HG03280 (cell line): ENCODE results near the gene RAET1E.
"Not testable (repeated sequence)": the region's sequence is repeated elsewhere in the genome, so short reads cannot be mapped to it uniquely, and the experiment has no call there.

ENCODE experiments used
- ATAC-seq: cut with Tn5 transposase; IDR thresholded peaks from one replicate; pipeline ENCODE4 v1.9.1; 2021; ENCODE audit warnings: mild to moderate bottlenecking, moderate library complexity; ENCODE audit not compliant: unreplicated experiment

RAET1E gene

DNA sequence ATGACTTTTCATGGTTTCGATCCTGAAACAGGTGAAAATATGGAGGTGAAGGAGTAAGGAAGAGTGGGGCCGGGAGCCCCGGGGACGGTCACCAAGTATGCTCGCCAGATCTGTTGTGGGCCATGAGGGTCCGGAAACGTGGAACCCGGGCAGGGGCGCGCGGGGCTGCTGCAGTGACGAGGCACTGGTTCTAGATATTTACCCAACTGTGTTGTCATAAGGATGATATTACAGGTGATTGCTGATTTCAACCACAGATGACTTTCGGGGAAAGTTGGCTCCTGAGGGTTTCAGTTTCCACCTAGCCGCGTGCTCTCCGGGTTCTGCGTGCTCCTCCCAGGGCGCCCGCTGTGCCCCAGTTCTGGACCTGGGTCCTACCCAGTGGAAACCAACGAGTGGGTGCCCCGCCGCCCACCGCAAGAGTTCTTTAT lies 12.8 kb upstream of the RAET1E start:
- no peak for ATAC-seq

DNA sequence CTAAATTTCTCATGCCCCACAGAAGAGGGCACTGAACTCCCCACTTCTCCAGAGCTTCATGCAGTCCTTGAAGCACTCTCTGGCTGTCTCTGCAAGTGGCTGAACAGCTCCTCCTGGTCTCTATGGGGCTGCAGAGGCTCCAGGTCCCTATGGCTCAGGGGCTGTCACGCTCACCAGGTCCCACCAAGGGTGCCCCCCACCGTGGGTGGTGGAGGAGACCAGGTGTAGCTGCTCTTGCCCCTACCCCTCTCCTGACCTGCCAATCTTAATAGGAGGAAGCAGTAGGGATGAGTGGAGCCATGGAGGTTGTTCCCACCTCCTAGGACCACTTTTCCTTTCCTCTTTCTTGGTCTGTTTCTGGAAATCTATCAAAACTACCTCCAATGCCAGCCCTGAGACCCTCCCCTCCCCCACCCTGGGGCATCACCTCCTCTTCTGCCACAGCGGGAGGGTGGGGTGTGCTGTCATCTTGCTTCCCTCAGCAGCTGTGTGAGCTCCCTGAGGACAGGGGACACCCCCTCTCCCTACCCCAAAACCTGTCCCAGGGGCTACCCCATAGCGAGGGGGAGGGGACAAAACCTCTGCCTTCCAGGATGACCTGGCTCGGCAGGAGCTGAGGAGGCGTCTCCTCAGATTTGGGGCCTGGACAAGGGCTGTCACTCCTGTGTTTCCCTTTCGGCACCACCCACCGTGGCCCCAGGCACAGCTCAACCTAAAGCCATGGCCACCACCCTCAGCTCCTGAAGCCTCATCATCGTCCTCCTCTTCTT lies 12.0 kb upstream of the RAET1E start:
- ATAC-seq, result no peak

DNA sequence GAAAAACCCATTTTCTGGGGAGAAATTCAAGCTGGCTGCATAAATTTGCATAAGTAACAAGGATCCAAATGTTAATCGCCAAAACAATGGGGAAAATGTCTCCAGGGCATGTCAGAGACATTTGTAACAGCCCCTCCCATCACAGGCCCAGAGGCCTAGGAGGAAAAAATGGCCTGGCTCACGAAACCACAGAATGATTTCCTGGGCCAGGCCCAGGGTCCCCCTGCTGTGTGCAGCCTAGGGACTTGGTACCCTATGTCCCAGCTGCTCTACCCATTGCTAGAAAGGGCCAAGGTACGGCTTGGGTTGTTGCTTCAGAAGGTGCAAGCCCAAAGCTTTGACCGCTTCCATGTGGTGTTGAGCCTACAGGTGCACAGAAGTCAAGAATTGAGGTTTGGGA lies 10.6 kb upstream of the RAET1E start:
- not testable (repeated sequence) for ATAC-seq

DNA sequence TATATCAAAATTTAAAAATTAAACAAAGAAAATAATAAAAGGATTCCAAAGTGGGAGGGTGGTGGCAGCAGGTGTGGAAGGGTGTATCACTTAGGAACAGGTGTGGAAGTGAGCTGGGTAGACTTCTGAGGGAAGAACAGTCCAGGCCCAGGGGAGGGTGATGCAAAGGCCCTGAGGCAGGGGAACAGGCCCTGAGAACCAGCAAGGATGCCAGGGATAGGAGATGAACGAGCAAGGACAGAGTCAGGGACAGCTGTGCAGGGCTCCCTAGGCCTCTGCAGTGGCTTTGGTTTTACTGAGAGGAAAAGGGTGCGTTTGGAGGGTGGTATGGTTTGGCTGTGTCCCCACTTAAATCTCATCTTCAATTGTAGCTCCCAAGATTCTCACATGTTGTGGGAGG lies 9.4 kb upstream of the RAET1E start:
- ATAC-seq, result no peak

DNA sequence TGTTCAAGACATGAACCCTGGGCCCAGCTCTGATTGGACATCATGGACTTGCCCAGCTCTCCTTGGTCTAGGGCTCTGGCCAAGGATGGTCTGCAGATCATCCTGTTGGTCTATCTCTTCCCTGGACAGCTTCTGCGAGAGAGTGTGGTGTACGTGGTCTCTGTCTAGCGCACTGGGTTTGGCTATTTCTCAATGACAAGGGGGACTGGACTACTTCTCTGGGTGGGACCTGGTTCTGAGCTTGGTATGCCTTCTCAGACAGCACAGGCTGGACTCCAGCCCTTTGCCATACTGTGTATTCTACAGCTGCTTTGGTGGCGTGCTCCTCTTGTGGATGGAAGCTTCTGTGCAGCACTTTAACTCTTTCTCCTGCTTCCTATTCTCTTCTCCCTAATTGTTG lies 8.5 kb upstream of the RAET1E start:
- ATAC-seq, result no peak

DNA sequence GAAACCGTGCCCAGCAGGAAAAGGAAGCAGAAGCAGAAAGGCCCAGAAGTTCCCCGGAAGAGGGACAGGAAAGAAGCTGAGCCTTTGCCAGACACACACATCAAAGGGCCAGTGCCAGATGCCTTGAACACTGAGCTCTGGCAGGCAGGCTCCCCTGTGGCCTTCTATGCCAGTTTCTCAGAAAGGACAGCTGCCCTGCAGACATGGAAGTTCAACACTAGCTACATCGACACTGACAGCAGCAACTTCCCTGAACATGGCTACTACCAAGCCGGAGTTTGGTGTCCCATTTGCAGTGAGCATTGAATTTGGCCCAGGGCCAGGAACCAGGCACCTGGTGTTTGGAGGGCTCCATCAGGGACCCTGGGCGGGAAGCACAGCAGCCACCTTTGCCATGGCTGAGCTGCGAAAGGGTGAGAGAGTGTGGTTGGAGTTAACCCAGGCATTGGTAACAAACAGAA lies 8.0 kb upstream of the RAET1E start:
- no peak for ATAC-seq

DNA sequence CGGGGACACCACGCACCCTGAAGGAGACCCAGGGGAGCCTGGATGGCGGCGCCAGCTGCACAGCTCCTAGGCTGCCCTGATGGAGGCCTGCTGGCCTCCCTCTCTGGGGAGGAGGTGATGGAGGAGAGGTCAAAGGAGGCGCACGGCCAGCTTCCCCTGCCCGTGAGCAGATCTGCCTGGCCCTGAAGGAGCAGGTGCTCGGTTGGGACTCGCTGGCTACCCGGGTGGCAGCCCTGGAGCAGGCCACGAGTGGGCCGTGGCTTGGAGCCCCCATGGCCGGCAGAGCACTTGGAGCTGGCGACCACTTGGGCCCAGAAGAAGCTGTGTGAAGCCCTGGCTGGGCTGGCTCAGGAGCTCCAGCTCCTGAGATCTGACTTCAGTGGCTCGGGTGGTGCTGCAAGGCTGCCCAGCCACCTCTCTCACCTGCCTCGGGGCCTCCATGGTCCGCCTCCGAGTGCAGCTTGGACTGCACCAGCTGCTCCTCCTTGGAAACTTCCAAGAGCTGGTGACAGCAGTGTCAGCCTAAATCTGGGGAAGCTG lies 7.5 kb upstream of the RAET1E start:
- ATAC-seq, result no peak

DNA sequence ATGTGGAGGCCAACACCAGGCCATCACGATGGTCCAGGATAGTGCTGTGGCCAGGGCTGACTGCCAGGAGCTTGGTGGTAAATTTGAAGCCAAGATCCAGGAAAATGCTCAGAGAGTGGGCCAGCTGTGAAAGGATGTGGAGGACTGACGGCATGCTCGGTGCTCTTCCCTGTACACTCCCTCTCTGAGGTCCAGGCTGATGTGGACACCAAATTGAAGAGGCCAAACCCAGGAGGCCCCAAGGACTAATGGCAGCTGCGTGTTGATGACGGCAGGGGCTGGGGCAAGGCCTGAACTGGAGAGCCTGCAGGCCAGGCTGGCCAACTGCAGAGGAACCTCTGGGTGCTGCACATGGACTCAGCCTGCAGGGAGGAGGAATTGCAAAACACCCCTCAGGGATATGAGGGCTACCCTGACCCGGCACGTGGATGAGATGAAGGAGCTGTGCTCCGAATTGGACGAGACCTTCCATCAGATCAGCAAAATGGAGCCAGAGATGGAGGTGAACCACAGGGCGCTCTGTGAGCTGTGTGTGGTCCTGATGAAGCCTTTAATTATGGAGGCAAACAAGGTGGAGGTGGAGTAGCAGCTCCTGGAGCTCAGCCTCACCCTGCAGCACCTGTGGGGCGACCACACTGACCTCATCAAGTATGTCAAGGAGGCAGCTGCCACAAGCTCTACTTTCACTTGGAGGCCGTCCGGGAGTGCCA lies 6.9 kb upstream of the RAET1E start:
- ATAC-seq, result no peak

DNA sequence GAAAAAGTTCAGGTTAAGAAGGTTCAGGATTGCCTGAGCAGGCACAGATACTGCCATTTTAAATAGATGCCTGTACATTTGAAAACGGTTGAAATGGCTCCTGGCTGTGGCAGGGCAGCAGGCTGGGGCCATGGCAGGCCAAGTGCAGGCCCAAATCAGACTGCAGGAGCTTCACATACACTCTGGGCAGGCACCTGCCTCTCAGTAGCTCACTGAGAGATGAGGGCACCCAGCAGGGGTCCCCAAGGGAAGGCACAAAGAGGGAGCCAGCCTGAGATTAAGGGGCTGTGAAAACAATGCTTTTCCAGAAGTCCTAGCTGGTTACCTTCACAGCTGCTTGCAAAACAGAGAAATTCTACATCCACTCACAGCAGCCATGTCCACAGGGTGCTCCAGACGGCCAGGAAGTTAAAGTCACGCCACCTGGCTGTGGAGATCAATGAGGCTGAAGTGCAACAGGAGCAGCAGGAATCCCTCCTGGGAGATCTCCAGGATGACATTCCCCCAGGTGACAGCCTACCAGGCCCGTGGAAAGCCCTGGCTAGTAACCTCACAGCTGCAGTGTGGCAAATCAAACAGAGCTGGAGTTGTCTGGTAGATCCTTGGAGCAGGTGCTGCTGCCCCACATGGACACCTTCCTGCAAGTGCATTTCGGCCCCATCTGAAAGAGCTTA lies 6.2 kb upstream of the RAET1E start:
- ATAC-seq, result no peak

DNA sequence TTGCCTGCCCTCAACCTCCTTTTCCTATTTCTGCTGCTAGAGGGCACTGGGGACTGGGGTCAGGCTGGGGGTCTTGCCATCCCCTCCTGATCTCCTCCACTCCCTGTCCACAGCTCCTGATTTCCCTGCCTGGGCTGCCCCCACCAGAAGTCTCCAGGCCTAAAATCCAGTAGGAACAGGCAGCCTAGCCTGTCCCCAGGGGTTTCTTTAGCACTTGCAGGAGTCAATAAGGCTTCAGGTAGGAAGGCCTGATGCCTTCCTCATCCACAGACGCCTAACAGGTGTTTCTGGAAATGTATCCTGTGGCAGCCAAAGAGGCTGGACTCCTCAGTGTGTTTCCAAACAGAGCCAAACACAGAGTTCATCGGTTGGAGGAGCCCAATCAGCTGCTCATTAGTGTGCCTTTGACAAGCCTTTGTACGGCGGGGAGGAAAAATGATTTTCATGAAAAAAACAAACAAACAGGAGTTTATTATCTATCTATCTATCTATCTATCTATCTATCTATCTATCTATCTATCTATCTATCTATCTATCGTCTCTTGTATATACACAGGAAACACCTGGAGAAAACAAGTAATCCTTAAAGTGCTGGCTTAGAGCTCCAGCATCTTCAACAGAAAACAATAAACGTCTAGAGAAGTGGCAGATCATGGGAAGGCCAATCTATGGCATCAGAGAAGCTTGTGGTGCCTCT lies 3.7 kb upstream of the RAET1E start:
- ATAC-seq, result no peak

DNA sequence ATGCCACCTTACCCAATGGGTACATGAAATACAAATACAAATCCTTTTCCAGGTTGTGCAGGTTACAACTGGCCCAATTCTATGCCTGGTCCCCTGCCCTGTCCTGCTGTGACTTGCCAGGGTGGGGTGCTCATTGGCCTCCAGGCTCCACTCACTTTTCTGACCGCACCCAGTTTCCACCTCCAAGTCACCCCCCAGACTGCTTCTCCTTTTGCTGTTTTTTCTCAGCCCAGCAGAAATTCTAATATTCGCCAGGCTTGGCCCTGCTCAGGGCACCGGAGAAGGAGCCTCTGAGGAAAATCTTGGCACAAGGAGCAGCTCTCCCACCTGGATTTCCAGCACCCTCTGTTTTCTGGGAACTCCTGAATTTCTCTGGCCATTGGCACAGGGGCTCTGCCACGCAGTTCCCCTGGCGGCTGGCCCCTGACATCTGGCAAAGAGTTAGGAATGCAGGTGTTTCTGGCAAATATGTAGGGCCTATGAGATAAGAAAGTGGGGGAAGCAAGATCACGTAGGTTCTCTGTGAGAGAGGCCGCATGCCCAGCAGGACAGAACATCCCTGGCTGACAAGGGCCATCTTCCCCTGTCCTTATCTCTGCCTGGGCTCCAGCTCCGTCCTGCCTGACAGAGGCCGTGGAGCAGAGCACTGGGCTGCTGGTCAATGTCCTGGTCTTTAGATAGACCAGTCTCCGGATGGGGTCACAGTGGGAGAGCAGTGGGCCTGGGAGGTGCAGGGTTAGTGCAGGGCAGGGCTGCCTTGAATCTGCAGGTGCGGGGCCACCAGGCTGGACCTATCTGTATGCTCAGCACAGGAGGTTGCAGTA lies 2.9 kb upstream of the RAET1E start:
- ATAC-seq, result no peak

DNA sequence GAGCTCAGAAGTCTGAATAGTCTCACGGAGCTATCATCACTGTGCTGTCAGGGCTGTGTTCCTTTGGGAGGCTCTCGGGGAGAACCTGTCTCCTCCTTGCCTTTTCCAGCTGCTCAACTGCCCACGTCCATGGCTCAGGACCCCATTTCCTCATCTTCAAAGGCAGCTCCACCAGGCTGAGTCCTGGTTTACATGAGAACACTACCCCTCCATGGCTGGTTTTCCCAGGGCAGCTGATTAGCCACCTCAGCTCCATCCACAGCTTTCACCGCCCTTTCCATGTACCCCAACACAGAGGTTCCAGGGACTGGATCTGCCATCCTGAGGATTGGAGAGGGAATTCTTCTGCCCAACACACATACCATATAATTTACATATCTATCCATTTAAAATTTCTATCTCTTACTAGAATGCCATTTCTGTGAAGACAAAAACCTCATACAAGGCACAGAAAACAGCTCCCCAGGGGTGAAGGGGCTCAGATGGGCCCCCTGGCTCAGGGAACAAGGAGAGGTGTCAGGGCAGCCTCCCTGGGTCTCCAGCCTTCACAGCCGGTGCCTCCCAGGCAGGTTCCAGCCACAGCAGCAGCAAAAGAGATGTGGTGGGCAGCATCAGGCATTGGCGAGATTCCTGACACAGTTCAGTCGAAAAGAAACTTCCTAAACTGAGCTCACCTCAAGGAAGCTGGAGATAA lies 2.2 kb upstream of the RAET1E start:
- ATAC-seq, result no peak

DNA sequence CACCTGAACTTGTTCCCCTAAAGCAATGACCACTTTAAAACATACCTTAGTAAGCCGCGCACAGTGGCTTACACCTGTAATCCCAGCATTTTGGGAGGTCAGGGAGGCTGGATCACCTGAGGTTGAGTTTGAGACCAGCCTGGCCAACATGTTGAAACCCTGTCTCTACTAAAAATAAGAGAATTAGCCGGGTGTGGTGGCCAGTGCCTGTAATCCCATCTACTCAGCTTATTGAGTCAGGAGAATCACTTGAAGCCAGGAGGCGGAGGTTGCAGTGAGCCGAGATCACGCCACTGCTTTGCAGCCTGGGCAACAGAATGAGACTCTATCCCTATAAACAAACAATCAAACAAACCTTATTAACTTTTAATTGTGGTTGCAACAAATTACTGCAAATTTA lies 1.6 kb upstream of the RAET1E start:
- no peak for ATAC-seq

DNA sequence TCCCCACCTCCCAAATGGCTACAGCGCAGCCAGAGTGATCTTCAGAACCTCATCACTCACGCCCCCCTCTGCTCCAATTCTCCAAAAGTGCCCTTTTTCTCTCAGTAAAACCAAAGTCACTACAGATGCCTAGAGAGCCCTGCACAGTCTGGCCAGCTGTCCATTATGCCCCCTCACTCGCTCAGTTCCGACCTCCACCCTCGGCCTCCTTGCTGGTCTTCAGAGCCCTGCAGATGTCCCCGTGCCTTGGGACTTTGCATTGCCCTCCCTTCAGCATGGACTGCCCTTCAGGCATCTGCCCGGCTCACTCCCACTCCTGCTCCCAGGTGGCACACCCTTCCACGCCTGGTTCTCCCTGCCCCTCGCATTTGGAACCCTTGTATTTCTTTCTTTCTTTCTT lies 1.1 kb upstream of the RAET1E start:
- no peak for ATAC-seq

DNA sequence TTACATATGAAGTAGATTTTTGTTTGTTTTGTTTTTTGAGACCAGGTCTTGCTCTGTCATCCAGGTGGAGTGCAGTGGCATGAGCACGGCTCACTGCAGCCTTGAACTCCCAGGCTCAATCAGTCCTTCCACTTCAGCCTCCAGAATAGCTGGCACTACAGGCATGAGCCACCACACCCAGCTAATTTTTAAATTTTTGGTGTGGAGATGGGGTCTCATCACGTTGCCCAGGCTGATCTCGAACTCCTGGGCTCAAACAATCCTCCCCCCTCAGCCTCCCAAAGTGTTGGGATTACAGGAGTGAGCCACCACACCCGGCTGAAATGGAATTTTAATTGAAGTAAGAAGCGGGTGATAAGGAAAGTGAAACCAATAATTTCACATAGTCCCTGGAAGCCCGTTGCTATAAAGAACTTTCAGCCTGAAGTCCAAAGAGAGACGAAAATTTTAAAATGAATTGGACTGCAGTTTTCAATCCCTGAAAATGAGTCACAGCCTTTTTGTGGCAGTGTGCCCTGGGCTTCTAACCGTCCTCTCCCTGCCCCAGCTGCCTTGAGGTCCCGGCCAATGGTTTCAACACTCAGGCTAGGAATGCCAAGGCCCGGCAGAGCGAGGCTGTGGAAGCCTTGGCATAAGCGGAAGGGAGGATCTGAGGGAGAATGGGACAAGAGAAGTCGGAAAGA lies 757 bp downstream of the RAET1E start:
- no peak for ATAC-seq

DNA sequence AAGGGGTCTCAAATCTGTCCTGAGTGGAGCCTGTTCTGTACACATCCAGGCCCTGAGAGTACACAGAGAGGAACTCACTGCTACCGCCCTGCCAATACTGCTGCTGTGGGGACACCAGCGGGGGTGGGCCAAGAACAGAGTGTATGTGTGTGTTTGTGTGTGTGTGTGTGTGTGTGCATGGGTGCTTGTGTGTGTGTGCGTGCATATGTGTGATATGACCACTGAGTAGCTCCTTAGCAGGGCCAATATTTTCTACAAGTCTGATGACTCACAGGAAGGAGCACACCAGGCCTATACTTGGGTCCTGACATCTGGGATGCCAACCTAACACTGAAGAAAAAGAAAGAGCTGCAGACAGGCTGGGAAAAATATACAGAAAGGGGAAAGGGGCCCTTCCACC lies 1.4 kb downstream of the RAET1E start:
- no peak for ATAC-seq

DNA sequence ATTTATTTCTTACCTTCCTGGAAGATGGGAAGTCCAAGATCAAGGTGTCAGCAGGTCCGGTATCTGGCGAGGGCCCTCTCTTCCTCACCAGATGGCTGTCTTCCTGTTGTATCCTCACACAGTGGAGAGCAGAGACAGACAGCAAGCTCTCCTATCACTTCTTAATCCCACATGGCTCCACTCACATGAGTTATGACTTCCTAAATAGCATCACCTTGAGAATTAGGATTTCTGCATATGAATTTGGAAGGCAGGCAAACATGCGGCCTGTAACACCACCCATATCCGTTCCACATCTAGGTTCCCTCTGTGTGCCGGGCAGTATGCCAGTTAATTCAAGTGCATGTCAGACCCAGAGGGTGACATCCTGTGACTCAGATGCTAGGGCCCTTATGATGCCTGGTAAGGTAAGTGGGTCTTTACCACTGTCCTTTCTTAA lies 2.1 kb downstream of the RAET1E start:
- ATAC-seq, result no peak

DNA sequence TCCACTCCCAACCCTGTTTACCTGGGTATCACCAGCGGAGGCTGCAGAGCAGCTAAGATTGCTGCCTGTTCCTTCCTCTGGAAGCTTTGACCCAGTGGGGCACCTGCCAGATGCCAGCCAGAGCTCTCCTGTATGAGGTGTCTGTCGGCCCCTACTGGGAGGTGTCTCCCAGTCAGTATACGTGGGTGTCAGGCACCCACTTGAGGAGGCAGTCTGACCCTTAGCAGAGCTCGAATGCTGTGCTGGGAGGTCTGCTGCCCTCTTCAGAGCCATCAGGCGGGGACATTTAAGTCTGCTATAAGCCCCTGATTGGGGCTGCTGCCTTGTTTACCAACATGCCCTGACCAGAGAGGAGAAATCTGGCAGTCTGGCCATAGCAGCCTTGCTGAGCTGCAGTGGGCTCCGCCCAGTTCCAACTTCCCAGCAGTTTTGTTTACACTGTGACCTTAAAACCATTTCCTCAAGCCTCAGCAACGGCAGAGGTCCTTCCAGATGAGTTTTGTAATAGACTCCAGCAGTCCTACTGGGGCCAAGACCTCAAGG lies 2.8 kb downstream of the RAET1E start:
- no peak for ATAC-seq

DNA sequence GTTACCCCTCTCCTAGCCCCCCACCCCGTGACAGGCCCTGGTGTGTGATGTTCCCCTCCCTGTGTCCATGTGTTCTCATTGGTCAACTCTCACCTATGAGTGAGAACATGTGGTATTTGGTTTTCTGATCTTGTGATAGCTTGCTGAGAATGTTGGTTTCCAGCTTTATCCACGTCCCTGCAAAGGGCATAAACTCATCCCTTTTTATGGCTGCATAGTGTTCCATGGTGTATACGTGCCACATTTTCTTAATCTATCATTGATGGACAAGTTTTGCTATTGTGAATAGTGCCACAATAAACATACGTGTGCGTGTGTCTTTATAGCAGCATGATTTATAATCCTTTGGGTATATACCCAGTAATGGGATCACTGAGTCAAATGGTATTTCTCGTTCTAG lies 6.0 kb downstream of the RAET1E start:
- not testable (repeated sequence) for ATAC-seq
